Immature natural killer cell (primary cell): ENCODE measurements around the gene RPUSD1. TPM values are rescaled to one million over a fixed set of nuclear protein-coding genes. Genes with fewer than 3 reads are reported as not detected.

Experiments
- DNase-seq, 3 donors: peaks; one replicate each; pipeline ENCODE4 v3.0.0; 2022; ENCODE audit warnings: mixed read lengths in 1 of 3
- H3K27ac Mint-ChIP-seq, 6 donors: one replicate each; pipeline ENCODE4 v1.8.0; 2020; ENCODE audit warnings: mixed read lengths in 6 of 6, mild to moderate bottlenecking in 5 of 6, inconsistent platforms in 4 of 6, moderate library complexity in 3 of 6
- H3K27me3 Mint-ChIP-seq, 3 donors: one replicate each; pipeline ENCODE4 v1.8.0; 2020 to 2021; ENCODE audit warnings: low read depth in 3 of 3, mild to moderate bottlenecking in 3 of 3, mixed read lengths in 3 of 3, moderate library complexity in 3 of 3, inconsistent platforms in 1 of 3
- H3K36me3 Mint-ChIP-seq, 3 donors: one replicate each; pipeline ENCODE4 v1.8.0; 2020; ENCODE audit warnings: mixed read lengths in 3 of 3, inconsistent platforms in 2 of 3, mild to moderate bottlenecking in 2 of 3
- H3K4me1 Mint-ChIP-seq, 2 donors: one replicate each; pipeline ENCODE4 v1.8.0; 2020; ENCODE audit warnings: inconsistent platforms in 2 of 2, mild to moderate bottlenecking in 2 of 2, mixed read lengths in 2 of 2, moderate library complexity in 1 of 2
- H3K4me3 Mint-ChIP-seq, 5 donors: one replicate each; pipeline ENCODE4 v1.8.0; 2020; ENCODE audit warnings: mild to moderate bottlenecking in 5 of 5, mixed read lengths in 5 of 5, inconsistent platforms in 3 of 5, moderate library complexity in 3 of 5
- H3K9me3 Mint-ChIP-seq, 6 donors: one replicate each; pipeline ENCODE4 v1.8.0; 2020; ENCODE audit warnings: mild to moderate bottlenecking in 6 of 6, mixed read lengths in 6 of 6, inconsistent platforms in 4 of 6, moderate library complexity in 3 of 6
- polyA plus RNA-seq, 3 donors: library from polyadenylated mRNA; unstranded; fragments of 300-500 nt; fragmentation: Illumina TruSeq; gene quantifications; one replicate each; pipeline ENCODE4 v1.2.3, GENCODE V29; 2021

The RPUSD1 gene
- polyA plus RNA-seq, 3 donors from 2014 or later, result 23.9 to 49.9 (median 27.7) TPM

DNA sequence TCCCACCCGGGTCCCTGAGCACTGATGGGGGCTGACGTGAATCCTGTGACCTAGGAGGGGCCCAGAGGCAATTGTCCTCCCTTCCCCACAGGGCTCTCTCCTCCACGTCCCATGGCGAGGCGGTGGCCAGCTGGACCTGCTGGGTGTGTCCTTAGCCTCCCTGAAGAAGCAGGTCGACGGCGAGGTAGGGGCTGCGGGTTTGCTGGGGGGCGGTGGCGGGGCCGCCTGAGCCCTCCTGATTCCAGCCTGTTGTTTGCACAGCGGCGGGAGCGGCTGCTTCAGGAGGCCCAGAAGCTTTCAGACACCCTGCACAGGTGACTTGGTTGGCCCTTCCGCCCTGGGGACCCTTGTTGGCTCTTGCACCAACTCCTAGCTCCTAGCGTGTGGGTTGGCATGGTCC lies 1.9 kb upstream of the RPUSD1 start:
- Mint-ChIP-seq H3K4me1 (peaks cover 0 to 8% of the 10 kb centered on the region in 2 donors), H3K36me3 (peaks cover 0 to 4% (median 4%) of the 10 kb centered on the region in 3 donors), H3K27ac (peak overlapping the region in 1 of 6 donors; percentile 69), H3K9me3 (no peaks in the 10 kb centered on the region), H3K4me3 (peak overlapping the region in 4 of 5 donors; percentile 45 to 71 (median 60)), H3K27me3 (peaks cover 0 to 4% (median 0%) of the 10 kb centered on the region in 3 donors)
- no peak for DNase-seq

DNA sequence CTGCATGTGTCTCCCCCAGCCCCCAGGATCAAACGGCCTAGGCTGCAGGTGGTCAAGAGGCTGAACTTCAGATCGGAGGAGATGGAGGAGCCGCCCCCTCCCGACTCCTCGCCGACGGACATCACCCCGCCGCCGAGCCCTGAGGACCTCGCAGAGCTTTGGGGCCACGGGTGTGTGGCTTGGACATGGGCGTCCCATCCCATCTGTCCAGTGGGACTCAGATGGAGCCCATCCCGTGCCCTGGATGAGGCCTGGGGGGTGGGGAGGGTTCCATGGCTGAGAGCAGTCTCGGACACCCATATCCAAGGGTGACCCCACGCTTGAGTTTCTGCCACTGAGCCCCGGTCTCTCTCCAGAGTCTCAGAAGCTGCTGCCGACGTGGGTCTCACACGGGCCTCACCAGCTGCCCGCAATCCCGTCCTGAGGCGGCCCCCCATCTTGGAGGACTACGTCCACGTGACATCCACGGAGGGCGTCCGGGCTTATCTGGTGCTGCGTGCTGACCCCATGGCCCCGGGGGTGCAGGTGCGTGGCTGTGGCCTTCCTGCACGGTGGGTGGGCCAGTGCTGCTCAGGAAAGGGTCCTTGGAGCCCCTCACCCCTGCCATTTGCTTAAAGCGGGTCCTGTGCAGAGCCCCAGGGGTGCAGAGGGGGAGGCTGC lies 1.1 kb upstream of the RPUSD1 start:
- Mint-ChIP-seq H3K27ac (no peak overlapping the region), H3K4me1 (peaks cover 0 to 8% of the 10 kb centered on the region in 2 donors)

DNA sequence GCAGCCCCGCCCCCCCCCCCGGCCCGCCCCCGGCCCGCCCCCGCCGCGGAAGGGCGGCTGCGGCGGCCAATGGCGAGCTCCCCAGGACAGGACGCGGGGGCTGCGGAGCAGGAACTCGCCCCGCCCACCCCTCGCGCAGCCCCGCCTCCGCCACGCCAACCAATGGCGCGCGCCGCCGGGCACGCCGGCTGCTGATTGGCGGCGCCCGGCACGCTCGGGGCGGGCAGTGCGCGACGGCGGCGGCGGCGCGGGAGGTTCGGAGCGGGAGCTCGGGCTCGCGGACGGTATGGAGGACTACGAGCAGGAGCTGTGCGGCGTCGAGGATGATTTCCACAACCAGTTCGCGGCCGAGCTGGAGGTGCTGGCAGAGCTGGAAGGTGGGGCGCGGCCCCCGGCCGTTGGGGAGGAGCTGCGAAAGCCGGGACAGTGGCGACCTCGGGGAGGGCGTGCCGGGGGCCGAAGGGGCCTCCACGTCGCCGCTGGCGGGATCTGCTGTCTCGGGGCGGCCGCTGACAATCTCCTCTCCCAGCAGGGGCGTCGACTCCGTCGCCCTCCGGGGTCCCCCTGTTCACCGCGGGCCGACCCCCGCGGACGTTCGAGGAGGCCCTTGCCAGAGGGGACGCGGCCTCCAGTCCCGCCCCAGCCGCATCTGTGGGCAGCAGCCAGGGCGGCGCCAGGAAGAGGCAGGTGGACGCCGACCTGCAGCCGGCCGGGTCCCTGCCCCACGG lies 382 bp upstream of the RPUSD1 start, which contains the start of gene CHTF18:
Gene CHTF18, plus strand, starts transcription at position 222 of the 728 bp plus-strand sequence. Its CDS starts 65 bp downstream, at position 287.
- peak; percentile 92 to 96 (median 94) for DNase-seq
- Mint-ChIP-seq H3K36me3 (peaks cover 0 to 4% (median 4%) of the 10 kb centered on the region in 3 donors), H3K4me3 (peak within 1 kb of the TSS; percentile 67 to 85 (median 83)), H3K9me3 (no peaks in the 10 kb centered on the region), H3K27ac (peak within 1 kb of the TSS in 4 of 6 donors; percentile 30 to 62 (median 46)), H3K4me1 (peaks cover 0 to 8% of the 10 kb centered on the region in 2 donors), H3K27me3 (peaks cover 0 to 4% (median 0%) of the 10 kb centered on the region in 3 donors)

More for the DNA sequence above, 1.1 kb upstream of the RPUSD1 start:
- H3K36me3 Mint-ChIP-seq, result peaks cover 0 to 4% (median 4%) of the 10 kb centered on the region in 3 donors
- no peaks in the 10 kb centered on the region for H3K9me3 Mint-ChIP-seq
- no peak for DNase-seq
- H3K4me3 Mint-ChIP-seq, result peak overlapping the region in 4 of 5 donors; percentile 21 to 60 (median 43)
- peaks cover 0 to 4% (median 0%) of the 10 kb centered on the region in 3 donors for H3K27me3 Mint-ChIP-seq

DNA sequence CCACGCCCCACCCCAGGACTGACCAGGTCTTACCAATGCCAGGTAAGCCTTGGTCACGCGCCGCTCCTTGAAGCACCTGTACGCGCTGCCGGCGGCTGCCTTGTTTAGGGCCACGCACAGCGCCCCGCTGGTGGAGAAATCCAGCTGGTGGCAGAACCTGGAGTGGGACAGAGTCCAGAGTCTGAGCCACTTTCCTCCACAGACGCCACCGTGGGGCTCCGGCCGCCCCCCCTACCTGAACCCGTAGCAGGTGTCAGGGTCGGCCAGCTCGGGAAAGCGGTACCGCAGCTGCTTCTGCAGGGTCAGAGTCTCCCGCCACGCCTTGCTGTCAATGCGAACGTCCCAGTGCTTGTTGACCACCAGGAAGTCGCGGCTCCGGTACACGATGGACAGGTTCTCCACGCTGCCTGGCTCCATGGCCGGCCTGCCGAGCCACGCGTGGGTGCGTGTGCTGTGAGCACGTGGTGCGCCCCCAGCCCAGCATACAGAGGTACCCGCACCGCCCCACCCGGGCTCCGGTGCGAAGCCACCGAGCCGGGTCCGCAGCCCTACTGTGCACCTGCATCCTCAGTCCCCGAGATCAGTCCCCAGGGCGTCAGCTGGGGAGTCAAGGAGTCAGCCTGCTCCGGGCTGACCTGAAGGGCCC lies 737 bp downstream of the RPUSD1 start:
- peaks cover 0 to 4% (median 0%) of the 10 kb centered on the region in 3 donors for H3K27me3 Mint-ChIP-seq
- H3K4me1 Mint-ChIP-seq, result peaks cover 0 to 8% of the 10 kb centered on the region in 2 donors
- no peaks in the 10 kb centered on the region for H3K9me3 Mint-ChIP-seq

DNA sequence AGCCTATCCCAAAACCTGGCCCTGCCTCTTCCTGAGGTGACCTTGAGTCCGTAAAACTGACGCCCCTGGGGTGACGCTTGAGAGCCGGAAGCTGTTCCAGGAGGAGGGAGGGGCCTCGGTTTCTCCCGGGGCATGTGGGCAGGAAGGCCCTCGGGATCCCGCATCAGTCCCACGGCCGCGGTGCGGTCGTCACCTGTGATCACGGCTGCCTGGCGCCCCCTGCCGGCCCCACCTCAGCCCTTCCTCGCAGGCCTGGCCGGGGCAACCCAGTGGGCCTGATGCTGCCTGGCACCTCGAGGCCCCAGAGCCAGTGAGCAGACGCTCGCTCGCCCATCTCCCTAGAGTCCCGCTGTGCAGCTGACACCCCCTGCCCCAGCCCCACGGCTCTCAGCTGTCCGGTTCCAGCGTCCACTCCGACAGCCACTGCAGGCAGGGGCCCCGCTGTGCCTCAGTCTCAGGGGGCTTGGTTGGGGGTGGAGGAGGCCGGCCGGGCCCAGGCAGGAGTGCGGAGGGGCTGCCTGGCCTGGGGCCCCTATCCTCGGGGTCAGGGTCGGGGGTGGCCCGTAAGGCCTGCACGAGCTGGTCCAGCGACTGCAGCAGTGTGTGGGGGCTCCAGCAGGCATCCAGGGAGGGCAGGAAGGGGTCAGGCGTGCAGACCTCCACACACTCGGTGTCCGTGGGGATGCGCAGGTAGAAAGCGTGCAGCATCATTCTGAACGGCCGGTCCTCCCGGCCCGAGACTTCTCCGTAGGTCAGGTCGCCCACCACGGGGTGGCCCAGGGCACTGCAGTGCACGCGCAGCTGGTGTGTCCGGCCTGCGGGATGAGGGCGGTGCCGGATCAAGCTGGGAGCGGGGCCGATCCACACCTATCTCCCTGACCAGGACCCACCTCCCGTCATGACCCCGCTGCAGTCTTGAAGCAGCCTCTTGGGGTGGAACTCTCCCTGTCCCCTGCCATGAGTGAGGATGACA lies 2.3 kb downstream of the RPUSD1 start:
- peaks cover 0 to 8% of the 10 kb centered on the region in 2 donors for H3K4me1 Mint-ChIP-seq
- H3K4me3 Mint-ChIP-seq, result peak overlapping the region; percentile 56 to 83 (median 72)
- DNase-seq, result peak; percentile 59 to 66 (median 61)
- no peak overlapping the region for H3K27ac Mint-ChIP-seq
- H3K27me3 Mint-ChIP-seq, result peaks cover 0 to 4% (median 0%) of the 10 kb centered on the region in 3 donors
- H3K36me3 Mint-ChIP-seq, result no peaks in the 10 kb centered on the region
- H3K9me3 Mint-ChIP-seq, result no peaks in the 10 kb centered on the region

More for the DNA sequence above, 737 bp downstream of the RPUSD1 start:
- peak overlapping the region in 3 of 6 donors; percentile 30 to 62 (median 37) for H3K27ac Mint-ChIP-seq
- DNase-seq, result peak in 1 of 3 donors; percentile 8
- peaks cover 0 to 4% (median 4%) of the 10 kb centered on the region in 3 donors for H3K36me3 Mint-ChIP-seq
- peak overlapping the region; percentile 67 to 85 (median 83) for H3K4me3 Mint-ChIP-seq

DNA sequence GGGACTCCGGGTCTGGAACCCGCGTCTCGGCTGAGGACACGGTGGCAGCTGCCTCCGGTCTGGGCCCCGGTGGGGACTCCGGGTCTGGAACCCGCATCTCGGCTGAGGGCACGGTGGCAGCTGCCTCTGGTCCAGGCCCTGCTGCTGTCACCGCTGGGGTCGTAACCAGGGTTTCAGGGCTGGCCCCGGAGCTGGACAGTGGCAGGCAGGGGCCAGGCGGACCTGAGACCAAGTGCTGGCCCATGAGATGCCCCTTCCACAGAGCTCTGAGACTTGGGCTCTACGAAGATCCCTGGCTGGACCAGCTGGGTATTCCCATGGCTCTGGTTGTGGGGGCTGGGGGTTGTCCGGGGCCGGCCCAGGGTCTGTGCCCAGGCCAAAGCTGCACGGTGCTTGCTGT lies 3.8 kb downstream of the RPUSD1 start:
- no peak overlapping the region for H3K4me3 Mint-ChIP-seq
- H3K27ac Mint-ChIP-seq, result no peak overlapping the region
- H3K36me3 Mint-ChIP-seq, result no peaks in the 10 kb centered on the region
- no peaks in the 10 kb centered on the region for H3K9me3 Mint-ChIP-seq
- DNase-seq, result no peak
- peaks cover 0 to 6% of the 10 kb centered on the region in 2 donors for H3K4me1 Mint-ChIP-seq
- peaks cover 0 to 6% (median 0%) of the 10 kb centered on the region in 3 donors for H3K27me3 Mint-ChIP-seq

DNA sequence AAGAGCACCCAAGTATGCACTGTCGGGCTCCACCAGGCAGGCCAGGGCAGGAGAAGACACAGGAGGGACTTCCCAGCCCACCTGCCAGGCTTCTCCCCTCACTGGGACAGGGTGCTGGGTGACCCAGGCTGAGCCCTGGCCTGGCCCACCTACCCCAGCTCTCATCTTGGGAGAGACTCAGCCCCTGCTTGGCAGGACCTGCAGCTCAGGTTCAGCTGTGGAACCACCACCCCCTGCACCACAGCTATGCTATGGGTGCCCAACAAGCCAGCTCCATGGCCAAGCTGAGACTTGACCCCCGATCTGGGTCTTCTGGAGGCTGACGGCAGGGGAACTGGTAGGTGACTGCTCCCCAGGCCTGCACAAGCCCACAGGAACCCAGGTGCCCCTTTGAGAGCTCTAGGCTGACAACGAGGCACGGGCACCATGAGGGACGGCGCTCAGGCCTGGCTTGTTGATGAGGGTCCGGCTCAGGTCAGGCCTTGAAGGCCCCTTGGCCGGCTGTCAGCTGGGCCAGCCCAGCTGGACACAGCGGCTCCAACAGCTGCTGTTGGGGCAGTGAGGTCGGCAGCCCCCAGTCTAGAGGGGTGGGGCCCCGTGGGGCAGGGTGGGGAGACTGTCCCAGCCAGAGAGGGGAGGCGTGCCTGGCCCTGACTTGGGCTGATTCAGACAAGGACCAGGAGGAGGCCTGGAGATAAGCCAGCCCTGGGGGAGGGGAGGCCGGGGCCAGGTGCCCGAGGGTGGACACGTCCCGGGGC lies 4.6 kb downstream of the RPUSD1 start:
- Mint-ChIP-seq H3K9me3 (no peaks in the 10 kb centered on the region), H3K4me3 (no peak overlapping the region), H3K36me3 (no peaks in the 10 kb centered on the region), H3K27me3 (peaks cover 0 to 6% (median 0%) of the 10 kb centered on the region in 3 donors), H3K4me1 (peaks cover 0 to 6% of the 10 kb centered on the region in 2 donors), H3K27ac (peak overlapping the region in 1 of 6 donors; percentile 22)
- DNase-seq, result no peak

DNA sequence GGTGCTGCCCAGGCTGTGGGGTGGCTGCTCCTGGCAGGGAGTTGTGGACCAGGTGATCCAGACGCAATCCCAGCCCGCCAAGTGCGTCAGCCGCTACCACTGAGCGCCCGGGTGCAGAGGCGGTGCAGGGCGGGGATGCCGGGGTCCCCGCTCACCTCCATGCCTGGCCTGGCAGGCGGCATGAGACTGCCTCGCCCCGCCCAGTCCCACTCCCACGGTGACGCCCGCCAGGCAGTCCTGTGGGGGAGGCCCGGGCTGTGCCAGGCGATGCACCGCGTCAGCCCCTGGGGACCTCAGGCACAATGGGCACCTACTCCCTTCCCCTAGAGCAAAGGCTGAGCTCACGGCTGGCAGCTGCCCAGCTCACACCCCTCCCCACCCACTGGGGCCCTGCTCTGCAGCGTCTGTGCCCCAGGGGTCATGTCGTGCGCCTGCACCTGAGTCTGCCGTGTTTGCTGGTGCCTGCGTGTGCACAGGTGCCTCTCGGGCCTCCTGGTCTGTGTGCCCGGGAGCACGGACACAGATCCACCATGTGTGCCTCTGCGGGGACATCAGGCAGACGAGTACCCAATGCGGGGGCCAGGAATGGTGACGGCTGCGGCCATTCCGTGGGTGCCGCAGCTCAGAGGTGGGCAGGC lies 5.3 kb downstream of the RPUSD1 start:
- no peak overlapping the region for H3K4me3 Mint-ChIP-seq
- H3K27me3 Mint-ChIP-seq, result peaks cover 0 to 6% (median 0%) of the 10 kb centered on the region in 3 donors
- no peaks in the 10 kb centered on the region for H3K9me3 Mint-ChIP-seq
- peak overlapping the region in 1 of 6 donors; percentile 22 for H3K27ac Mint-ChIP-seq
- DNase-seq, result no peak
- H3K4me1 Mint-ChIP-seq, result peaks cover 0 to 6% of the 10 kb centered on the region in 2 donors
- no peaks in the 10 kb centered on the region for H3K36me3 Mint-ChIP-seq

DNA sequence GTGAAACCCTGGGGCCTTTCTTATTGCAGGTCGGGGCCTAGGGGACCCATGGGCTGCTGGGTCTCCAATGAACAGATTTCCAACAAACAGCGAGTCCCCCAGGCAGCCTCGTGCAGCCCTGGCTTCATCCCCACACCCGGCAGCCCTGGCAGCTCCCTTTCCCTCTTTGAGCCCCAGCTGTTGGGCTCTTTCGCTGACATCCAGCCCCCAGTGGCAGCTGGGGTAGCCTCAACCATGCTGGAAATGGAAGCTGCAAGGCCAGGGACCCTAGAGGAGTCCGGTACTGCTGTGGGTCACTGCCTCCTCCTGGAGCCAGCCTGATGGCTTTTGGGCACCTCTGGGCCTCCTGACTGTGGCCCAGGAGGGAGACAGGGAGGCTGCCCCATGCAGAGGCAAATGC lies 5.9 kb downstream of the RPUSD1 start:
- H3K27me3 Mint-ChIP-seq, result peaks cover 0 to 6% (median 0%) of the 10 kb centered on the region in 3 donors
- H3K4me3 Mint-ChIP-seq, result no peak overlapping the region
- no peaks in the 10 kb centered on the region for H3K36me3 Mint-ChIP-seq
- no peak overlapping the region for H3K27ac Mint-ChIP-seq
- H3K9me3 Mint-ChIP-seq, result no peaks in the 10 kb centered on the region
- H3K4me1 Mint-ChIP-seq, result peaks cover 0 to 5% of the 10 kb centered on the region in 2 donors
- DNase-seq, result no peak

DNA sequence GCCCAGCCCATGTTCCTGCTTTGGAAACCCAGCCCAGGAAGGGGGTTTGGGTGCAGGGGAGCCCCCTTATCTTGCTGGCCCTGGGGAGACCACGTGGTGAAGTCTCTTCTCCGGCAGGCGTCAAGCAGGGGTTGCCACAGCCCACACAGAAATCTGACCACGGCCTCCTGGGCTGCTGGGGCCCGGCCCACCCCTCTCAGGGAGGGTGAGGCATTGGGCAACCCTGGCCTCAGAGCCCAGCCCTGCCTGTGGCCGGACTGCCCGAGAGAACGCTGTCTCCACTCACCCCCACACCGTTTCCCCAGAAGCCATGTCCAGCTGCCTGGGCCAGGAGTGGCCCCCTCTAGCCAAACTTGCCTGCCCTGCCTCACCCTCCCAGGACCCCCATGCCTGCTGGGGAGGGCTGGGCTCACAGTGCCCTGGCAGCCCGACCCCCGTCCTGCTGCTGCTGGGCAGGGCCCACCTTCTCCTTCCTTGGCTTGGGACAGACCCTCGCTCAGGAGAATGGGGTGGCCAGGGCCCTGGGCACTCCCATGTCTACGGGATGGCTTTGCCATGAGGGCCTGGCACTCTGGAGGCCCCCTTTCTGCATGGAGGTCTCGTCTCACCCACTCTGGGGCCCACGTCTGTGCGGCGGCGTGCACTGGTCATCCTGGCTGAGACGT lies 6.7 kb downstream of the RPUSD1 start:
- no peak overlapping the region for H3K4me3 Mint-ChIP-seq
- no peak overlapping the region for H3K27ac Mint-ChIP-seq

DNA sequence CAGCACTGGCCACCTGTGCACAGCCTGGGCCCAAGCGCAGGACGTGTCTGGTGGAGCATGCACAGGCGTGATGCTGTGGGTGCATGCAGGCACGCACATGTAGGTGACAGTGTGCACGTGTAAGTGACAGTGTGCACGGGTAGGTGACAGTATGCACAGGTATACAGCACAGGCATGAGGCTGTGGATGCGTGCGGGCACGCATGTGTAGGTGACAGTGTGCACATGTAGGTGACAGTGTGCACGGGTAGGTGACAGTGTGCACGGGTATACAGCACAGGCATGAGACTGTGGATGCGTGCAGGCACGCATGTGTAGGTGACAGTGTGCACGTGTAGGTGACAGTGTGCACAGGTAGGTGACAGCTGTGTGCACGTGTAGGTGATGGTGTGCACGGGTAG lies 7.9 kb downstream of the RPUSD1 start:
- peak overlapping the region in 1 of 5 donors; percentile 6 for H3K4me3 Mint-ChIP-seq

More for the DNA sequence above, 6.7 kb downstream of the RPUSD1 start:
- no peaks in the 10 kb centered on the region for H3K36me3 Mint-ChIP-seq
- no peaks in the 10 kb centered on the region for H3K9me3 Mint-ChIP-seq
- H3K4me1 Mint-ChIP-seq, result peaks cover 0 to 2% of the 10 kb centered on the region in 2 donors
- DNase-seq, result no peak
- peaks cover 0 to 3% (median 0%) of the 10 kb centered on the region in 3 donors for H3K27me3 Mint-ChIP-seq

More for the DNA sequence above, 7.9 kb downstream of the RPUSD1 start:
- H3K36me3 Mint-ChIP-seq, result no peaks in the 10 kb centered on the region
- no peak overlapping the region for H3K27ac Mint-ChIP-seq
- no peak for DNase-seq
- no peaks in the 10 kb centered on the region for H3K4me1 Mint-ChIP-seq
- H3K27me3 Mint-ChIP-seq, result peaks cover 0 to 3% (median 2%) of the 10 kb centered on the region in 3 donors
- no peaks in the 10 kb centered on the region for H3K9me3 Mint-ChIP-seq
